ENCODE data around the gene NTM. TPM values are rescaled to one million over a fixed set of nuclear protein-coding genes. Genes with fewer than 3 reads are reported as not detected.

NTM gene
- total and polyA plus RNA-seq, 8 donors, result 0.04 to 4.4 (median 0.50) TPM

GRCh38 chr11:131857246-131857645 is 486.8 kb downstream of the NTM start:
- H3K27me3 ChIP-seq, result no peaks in the 10 kb centered on the region
- ATAC-seq (no peak), DNase-seq (no peak), FAIRE-seq (no peak)
- no peak overlapping the region for H3K27ac ChIP-seq
- no peak overlapping the region for H3K4me3 ChIP-seq
- no peaks in the 10 kb centered on the region for H3K36me3 ChIP-seq
- H3K9me3 ChIP-seq, result no peaks in the 10 kb centered on the region
- 65 to 68% methylated on average over 5 of the region's 5 CpGs for WGBS, 2 donors
- no peaks in the 10 kb centered on the region for H3K4me1 ChIP-seq
- intact Hi-C loops (cut with DNase I), result loop anchor here in 1 of 3 donors (10.0 kb wide), 1 partner anchor 62 kb away; no protein-coding TSS in a partner anchor
- TF ChIP-seq, protein P1, sequence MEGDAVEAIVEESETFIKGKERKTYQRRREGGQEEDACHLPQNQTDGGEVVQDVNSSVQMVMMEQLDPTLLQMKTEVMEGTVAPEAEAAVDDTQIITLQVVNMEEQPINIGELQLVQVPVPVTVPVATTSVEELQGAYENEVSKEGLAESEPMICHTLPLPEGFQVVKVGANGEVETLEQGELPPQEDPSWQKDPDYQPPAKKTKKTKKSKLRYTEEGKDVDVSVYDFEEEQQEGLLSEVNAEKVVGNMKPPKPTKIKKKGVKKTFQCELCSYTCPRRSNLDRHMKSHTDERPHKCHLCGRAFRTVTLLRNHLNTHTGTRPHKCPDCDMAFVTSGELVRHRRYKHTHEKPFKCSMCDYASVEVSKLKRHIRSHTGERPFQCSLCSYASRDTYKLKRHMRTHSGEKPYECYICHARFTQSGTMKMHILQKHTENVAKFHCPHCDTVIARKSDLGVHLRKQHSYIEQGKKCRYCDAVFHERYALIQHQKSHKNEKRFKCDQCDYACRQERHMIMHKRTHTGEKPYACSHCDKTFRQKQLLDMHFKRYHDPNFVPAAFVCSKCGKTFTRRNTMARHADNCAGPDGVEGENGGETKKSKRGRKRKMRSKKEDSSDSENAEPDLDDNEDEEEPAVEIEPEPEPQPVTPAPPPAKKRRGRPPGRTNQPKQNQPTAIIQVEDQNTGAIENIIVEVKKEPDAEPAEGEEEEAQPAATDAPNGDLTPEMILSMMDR (IDR thresholded peaks at IDR 0.05), result no peak

DNA sequence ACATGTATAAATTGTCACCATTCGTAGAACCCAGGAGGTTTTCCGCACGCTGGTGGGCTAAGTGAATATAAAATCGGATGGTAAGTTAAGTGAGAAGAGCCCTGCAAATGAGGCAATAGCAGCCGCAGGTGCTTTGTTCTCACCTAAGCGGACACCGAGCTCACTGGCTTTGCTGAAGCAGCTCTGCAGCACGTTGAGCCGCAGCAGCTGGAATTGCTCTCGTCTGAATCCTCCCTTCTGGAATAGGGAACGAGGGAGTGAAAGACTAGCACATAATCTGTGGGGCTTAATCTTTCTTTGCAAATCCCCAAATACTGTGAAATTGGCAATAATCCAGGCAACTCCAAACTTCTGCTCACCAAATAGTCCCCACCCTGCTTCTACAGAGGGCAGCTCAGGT is 488.1 kb downstream of the NTM start:
- intact Hi-C loops (cut with DNase I), result loop anchor here in 1 of 3 donors (10.0 kb wide), 1 partner anchor 64 kb away; no protein-coding TSS in a partner anchor
- no peaks in the 10 kb centered on the region for H3K4me1 ChIP-seq
- no peaks in the 10 kb centered on the region for H3K27me3 ChIP-seq
- DNase-seq (no peak), FAIRE-seq (no peak), ATAC-seq (no peak)
- H3K36me3 ChIP-seq, result no peaks in the 10 kb centered on the region
- no peaks in the 10 kb centered on the region for H3K9me3 ChIP-seq
- 24 to 30% methylated on average over 11 of the region's 11 CpGs for WGBS, 2 donors
- H3K4me3 ChIP-seq, result no peak overlapping the region
- TF ChIP-seq, protein P1 (IDR thresholded peaks at IDR 0.05), result no peak
- no peak overlapping the region for H3K27ac ChIP-seq

DNA sequence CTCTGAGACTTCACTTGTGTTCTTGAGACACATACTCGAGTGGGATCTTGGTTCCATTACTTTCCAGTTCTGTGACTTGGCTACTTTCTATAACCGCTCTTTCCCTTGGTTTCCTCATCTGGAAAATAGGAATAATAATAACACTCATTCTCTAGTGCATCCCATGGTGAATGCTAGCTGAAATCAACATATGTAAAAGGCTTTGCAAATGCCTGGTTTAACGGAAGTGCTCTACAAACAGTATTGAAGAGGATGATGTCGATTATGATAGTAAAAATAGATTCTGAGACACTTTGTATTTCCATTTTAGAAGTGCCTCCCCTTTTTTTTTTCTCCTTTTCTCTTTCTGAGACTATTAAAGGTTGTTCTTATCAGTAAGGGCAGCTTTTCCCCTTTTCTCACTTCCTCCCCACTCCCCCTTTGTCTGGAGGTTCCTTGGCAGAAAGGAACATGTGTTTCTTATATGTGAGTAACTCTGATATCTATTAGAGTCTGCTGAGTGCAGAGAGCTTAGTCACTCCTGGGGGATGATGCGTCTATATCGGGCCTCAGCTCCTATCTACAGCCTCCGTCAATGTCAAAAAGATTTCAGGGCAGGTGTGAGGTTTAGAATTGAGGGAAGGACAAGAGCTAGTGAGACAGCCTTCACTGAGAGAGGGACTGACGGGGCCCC is 489.3 kb downstream of the NTM start:
- Histone ChIP-seq H3K4me3 (no peak overlapping the region), H3K9me3 (no peaks in the 10 kb centered on the region), H3K4me1 (no peaks in the 10 kb centered on the region), H3K36me3 (no peaks in the 10 kb centered on the region), H3K27me3 (no peaks in the 10 kb centered on the region), H3K27ac (no peak overlapping the region)
- DNase-seq (no peak), FAIRE-seq (no peak), ATAC-seq (no peak)
- 64 to 71% methylated on average over 8 of the region's 8 CpGs for WGBS, 2 donors
- intact Hi-C loops (cut with DNase I), result loop anchor here in 2 of 3 donors (10.0 kb wide), 2 partner anchors 65 to 165 kb away; no protein-coding TSS in a partner anchor
- TF ChIP-seq, protein P1 (IDR thresholded peaks at IDR 0.05), result no peak

DNA sequence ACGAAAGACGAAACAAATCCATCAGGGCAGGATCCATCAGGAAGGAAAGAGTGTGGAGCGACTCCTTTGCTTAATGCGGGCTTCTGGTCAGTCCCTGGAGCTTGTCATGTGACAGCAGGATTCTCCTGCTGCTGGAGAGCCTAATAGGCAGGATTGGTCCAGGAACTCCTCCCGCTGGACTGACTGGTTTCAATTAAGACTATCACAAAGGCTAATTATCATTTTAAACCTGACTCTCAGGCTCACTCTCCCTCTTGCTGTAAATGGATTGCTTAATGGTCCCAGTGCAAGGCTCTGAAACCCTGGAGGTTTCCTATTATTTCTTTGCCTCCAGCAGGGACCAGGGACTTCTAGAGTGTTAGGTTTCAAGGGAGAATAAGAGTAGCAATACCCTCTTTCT is 493.8 kb downstream of the NTM start:
- Histone ChIP-seq H3K36me3 (no peaks in the 10 kb centered on the region), H3K9me3 (no peaks in the 10 kb centered on the region), H3K27me3 (no peaks in the 10 kb centered on the region), H3K27ac (no peak overlapping the region), H3K4me3 (no peak overlapping the region), H3K4me1 (no peaks in the 10 kb centered on the region)
- intact Hi-C loops (cut with DNase I), result loop anchor here in 1 of 3 donors (10.0 kb wide), 1 partner anchor 161 kb away; no protein-coding TSS in a partner anchor
- TF ChIP-seq, protein P1 (IDR thresholded peaks at IDR 0.05), result no peak
- no peak for DNase-seq
- no peak for ATAC-seq
- 66 to 73% methylated on average over 5 of the region's 5 CpGs for WGBS, 2 donors
- FAIRE-seq, result no peak

- Histone ChIP-seq H3K27me3 (no peaks in the 10 kb centered on the region), H3K27ac (no peak overlapping the region), H3K4me1 (no peaks in the 10 kb centered on the region), H3K9me3 (no peaks in the 10 kb centered on the region), H3K4me3 (no peak overlapping the region), H3K36me3 (no peaks in the 10 kb centered on the region)
- DNase-seq, result no peak
- TF ChIP-seq, protein P1 (IDR thresholded peaks at IDR 0.05), result no peak
- FAIRE-seq, result no peak
- 77 to 91% methylated on average over 3 of the region's 3 CpGs for WGBS, 2 donors
- no peak for ATAC-seq
- intact Hi-C loops (cut with DNase I), result loop anchor here in 2 of 3 donors (5.0 to 10.0 kb wide), 2 partner anchors 159 to 166 kb away; no protein-coding TSS in a partner anchor
These were observed 495.4 kb downstream of the NTM start for GRCh38 chr11:131865860-131866259.
